Stimulated activated CD8-positive, alpha-beta memory T cell treated with anti-CD3 and anti-CD28 coated beads, Interleukin-15, amount 100 ng/mL, for 1 hour (primary cell): ENCODE results near the gene AMOTL1.
A peak's percentile ranks its signal among the peaks of the same experiment; 100 is the strongest.

ENCODE experiments used
- DNase-seq: peaks from one replicate; pipeline ENCODE4 v3.0.0-alpha.2; 2020; ENCODE audit warnings: low read depth

AMOTL1 gene

DNA sequence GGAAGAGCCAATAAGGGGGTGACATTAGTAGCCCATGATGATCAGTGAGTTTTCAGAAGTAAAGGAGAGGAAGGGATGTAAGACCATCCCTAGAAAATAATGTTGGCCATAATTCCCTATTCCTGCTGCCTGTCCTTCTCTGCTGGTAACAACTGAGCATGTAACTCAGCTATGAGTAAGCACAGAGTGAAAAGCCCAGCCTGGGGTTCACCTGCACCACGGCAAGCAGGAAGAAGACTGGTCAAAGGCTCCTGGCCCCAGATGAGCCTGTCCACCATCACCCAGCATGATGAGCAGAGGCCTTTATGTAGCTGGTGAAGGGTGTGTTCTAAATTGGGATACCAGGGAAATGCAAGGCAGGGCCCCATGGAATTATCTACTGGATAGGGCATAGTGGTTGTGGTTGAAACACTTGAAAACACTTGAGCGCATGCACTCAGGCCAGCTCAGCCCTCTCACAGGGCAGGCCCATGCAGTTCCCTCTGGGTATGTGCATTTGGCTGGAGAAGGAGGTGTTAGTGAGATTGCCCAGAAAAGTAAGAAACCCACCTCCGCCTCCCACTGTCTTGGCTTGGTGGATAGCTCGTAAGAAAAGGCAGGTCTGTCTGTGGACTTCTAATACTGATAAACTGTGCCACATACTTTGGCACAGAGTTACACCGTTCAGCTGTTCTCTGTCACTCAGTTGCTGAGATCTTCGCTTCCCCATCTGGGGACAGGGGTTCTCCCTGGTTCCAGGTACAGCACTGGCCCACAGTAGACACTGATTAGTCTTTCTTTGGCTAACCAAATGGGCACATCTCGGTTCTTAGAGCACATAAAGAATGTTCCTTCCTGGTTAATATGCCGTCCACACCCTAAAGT lies 86.8 kb downstream of the AMOTL1 start:
- DNase-seq, result no peak

DNA sequence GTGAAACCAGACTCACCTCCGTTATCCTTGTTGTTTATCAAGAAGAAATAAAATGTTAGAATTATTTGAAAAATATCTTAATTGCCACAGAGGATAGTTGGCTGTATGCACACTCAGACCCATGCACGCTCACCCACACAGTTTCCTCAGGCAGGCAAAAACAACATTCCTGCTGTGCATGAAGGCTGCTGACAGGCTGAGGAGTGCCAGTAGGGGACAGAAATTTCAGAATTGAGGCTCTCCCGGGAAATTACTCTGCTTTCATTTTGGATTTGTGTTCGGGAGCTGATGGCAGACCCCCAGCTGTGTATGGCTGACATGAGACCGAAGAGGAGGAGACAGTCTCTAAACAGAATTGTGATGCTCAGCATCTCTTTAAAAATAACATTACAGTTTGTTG lies 87.5 kb downstream of the AMOTL1 start:
- DNase-seq, result no peak

DNA sequence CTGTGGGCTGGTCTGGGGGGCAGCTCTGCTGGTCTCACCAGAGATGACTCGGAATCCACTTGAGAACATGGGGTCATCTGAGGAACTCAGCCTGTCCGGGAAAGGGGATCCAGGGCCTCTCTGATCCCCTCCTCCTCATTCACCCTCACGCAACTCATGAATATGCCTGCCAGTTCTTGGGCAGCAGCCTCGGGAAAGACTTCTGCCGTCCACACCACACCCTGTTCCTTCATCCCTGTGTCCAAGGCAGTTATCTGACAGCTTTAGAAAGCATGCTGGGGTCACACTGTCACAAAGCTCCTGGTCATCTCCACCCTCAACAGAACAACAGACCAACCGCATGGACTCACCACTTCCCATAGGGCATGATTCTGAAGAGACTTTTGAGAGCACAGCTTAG lies 88.3 kb downstream of the AMOTL1 start:
- DNase-seq, result no peak

DNA sequence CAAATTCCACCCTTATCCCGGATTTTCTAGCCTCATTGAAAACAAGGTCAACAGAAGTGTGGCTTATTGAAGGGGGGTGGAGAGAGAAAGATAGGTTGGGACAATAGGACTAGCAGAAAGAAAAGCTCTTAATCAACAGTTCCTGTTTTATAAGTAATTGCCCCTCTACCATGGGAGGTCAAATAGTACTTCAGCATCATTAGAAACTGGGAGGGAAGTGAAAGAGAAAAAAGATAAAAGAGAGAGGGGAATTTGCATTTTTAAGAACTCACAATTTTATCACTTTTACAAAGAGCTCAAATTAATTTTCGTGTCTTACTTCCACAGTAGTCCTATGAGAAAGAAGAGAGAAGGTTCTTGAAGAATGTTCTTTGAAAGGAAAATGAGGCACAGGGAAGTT lies 89.2 kb downstream of the AMOTL1 start:
- no peak for DNase-seq

DNA sequence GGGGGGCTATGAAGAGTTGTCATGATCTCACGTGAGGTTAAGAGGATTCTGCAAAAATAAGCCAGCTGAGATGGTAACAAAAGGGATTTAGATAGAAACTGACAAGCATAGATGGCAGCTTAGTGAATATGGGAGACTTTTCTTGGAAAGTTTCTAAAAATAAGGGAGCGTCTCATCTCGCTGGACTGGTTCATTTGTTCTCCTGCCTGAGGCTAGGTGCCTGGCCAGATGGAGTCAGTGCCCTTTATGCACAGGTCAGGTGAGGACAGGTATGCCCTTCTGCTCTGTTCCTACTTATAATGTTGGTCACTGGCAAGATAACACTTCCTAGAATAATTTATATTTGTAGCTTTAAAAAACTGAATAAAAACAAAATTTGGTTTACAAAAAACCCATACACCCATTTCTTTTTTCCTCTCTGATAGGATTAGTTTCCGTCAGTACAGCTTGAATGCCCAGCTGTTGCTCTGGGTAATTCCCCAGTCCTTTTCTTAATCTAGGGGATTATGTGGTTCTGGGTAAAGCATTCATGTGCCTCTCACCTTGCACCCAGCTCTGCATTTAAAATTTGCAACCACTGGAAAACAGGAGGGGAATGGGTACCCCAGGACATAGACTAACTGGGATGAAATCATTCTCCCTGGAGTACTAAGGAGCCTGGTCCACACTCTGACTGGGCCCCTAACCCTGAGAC lies 90.0 kb downstream of the AMOTL1 start:
- no peak for DNase-seq

DNA sequence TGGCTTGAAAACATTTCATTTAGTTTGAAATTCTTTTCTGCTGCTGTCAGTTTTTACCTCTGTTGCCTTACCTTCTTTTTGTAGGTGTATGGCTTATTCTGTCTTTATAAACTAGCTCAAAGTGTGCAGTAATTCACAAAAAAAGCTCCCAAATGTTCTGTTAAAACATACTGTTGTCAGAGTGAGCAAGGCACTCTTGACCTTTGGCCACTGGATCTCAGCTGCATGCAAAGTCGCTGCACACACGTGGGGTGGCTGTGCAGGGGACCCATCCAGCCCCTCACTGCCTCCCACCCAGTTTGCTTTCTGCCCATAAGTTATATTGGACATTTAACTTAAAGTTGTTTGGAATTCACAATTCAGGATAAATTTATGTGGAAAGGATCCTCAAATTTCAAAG lies 92.2 kb downstream of the AMOTL1 start:
- no peak for DNase-seq

DNA sequence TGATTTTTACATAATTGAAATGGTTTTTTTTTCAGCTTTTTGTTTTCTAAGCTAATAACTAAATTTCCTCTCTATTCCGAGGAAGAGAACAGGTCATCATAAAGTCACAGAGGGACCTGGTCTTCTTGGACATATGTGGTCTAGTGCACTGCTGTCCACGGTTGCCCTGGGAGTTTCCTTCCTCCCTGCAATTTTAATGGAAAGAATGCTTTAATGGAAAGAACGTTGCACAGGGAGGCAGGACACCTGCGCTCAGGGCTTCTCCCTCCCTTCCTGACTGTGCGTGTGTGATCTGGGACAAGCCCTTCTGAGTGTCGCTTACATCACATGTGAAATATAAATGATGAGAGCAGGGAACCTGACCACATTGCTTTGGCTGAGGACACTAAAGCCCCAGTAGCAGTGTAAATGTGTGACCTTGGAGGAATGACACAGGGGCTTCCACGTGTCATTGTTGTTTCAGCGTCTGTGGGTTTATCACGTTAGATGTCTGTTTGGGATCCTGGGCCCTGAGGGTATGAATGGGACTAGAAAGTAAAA lies 93.2 kb downstream of the AMOTL1 start:
- DNase-seq, result no peak

DNA sequence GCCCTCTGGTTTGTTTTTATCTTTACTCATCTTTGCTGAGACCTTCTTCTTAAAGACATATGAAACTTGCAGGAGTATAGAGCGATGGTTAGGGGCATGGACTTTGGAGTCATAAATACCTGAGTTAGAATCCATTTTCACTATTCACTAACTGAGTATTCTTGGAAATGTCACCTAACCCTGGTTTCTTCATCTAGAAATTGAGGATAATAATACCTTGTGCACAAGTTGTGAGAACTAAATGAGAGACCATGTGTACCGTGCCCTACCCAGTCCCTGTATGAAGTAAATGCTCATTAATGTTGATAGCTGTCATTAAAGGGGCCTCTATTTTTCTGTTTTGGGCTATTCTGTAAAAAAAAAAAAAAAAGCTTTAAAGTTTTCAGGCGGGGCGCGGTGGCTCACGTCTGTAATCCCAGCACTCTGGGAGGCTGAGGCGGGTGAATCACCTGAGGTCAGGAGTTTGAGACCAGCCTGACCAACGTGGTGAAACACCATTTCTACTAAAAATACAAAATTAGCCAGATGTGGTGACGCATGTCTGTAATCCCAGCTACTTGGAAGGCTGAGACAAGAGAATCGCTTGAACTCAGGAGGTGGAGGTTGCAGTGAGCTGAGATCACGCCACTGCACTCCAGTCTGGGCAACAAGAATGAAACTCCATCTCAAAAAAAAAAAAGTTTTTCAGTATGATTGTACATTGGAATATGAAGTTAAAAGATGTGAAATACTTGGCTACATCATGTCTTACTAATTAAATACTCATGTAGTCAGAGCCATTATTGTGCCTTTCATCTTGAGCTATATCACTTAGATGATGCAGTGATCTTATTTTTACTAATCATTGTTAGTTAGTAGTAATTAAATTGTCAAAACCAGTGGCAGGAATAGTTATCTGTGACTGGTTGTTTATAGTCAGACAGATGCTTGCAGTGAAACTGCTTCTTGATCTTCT lies 95.0 kb downstream of the AMOTL1 start:
- no peak for DNase-seq

DNA sequence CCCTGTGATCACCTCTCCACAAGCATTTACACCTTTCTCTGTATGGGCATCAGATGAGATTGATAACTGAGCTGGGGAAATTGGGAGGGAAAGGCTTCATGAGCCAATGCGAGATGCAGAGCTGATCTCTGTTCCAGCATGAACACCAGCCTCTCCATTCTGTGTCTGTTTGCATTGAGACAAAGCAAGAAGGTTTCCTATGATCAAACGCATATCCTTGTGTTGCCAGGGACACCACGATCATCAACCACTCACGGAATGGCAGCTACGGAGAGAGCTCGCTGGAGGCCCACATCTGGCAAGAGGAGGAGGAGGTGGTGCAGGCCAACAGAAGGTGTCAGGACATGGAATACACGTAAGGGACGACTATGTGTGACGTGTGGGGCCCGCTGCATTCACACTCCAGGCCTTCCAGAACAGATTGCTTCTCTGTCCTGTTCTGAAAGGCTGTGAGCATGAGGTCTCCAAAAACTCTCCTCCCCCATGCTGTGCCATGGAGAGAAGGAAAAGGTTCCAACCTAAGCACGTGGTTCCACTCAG lies 96.4 kb downstream of the AMOTL1 start:
- no peak for DNase-seq

DNA sequence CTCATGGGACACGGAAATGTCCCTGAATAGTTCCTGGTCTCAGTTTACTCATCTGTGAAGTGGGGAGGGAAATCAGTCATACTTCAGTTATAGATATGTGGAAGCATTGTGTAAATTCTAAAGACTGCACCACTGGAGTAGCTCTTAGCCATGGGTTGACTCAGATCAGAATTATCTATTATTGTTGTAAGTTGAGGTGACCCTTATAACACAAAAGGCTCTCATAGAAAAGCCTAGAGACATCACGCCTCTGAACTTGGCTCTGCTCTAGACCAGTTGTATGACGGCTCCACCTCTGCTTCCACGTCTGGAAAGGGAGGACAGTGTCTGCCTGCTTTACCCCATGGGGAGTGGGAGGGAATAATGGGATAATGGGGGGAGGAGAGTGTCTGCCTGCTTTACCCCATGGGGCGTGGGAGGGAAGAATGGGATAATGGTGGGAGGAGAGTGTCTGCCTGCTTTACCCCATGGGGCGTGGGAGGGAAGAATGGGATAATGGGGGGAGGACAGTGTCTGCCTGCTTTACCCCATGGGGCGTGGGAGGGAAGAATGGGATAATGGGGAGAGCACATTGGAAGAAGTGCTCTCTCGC lies 98.2 kb downstream of the AMOTL1 start:
- DNase-seq, result no peak

DNA sequence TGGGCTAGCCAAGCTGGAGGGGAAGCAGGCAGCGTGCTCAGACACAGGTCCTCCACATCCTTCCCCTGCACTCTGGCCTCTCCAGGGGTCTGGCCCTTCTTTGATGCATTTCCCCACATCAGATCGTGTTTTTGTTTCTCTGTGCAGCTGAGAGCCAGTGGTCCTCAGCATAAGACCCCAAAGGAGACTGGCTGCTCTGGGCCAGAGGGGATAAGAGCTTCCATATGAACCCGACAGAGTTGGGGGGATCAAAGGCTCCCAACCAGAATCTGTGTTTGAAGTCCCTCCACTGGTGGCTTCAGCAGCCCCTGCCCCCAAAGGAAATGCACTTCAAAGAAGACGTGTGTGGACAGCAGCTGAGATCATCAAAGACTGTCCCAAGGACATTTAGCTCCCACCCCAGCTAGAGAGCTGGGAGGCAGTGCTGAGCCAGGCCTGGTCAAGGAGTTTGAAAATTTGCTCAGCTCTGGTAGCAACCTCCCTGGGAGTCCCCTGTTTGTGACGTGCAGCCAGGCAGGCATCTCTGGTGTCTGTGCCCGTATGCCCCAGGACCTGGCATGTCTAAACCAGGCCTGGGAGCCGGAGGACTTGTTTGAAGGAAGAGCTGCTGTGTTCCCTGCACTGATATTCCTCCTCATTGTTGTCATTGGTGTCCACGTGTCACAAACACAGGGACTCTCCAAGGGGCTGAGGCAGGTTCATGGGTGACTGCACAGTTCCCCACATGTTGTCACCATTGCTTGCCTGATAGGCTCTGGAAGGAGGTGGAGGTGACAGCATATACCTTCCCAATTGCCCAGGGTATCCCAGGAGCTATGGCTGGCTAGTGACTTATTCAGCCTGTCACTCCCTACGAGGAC lies 99.0 kb downstream of the AMOTL1 start:
- no peak for DNase-seq

DNA sequence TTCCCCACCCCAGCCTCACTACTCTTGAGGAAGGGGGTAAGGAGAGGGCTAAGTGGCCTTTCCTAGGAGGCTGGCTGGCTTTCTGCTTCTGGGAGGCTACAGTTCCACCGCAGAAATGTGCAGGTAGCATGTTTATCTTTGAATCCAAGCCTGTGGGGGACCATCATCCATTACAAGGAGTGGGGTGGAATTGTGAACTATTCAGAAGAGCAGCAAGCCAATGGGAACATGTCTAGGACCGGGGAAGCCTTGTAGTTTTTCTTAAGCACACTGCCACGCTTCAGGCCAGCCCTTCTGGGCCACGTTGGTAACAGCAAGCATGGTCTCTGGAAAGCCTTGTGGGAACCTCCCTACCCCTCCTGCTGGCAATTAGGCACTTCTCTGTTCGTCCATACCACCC lies 100.3 kb downstream of the AMOTL1 start:
- DNase-seq, result no peak

DNA sequence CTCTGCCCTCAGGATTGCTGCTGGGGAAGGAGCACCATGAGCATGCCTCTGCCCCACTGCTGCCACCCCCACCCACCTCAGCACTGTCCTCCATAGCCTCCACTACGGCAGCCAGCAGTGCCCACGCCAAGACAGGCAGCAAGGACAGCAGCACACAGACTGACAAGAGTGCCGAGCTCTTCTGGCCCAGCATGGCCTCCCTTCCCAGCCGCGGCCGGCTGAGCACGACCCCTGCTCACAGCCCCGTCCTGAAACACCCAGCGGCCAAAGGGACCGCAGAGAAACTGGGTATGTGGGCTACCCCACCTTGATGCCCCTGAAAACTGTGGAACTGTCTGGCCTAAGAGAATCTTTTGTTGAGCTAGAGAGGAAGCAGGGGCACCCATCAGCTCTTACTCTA lies 101.0 kb downstream of the AMOTL1 start:
- DNase-seq, result no peak

DNA sequence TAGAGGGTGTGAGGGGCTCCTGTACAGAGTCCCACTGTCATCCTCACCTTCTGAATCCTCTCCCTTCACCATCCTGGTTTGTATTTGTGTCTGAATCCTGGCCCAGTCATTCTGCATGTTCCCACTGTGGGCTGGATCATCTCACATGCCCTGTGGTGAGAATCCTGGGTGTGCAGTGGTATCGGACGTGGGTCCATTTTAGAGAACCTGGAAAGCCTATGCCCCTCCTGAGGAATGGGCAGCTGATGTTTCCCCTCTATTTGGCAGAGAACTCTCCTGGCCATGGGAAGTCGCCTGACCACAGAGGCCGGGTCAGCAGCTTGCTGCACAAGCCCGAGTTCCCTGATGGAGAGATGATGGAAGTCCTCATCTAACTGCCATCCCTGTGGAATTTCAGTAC lies 102.3 kb downstream of the AMOTL1 start:
- no peak for DNase-seq

DNA sequence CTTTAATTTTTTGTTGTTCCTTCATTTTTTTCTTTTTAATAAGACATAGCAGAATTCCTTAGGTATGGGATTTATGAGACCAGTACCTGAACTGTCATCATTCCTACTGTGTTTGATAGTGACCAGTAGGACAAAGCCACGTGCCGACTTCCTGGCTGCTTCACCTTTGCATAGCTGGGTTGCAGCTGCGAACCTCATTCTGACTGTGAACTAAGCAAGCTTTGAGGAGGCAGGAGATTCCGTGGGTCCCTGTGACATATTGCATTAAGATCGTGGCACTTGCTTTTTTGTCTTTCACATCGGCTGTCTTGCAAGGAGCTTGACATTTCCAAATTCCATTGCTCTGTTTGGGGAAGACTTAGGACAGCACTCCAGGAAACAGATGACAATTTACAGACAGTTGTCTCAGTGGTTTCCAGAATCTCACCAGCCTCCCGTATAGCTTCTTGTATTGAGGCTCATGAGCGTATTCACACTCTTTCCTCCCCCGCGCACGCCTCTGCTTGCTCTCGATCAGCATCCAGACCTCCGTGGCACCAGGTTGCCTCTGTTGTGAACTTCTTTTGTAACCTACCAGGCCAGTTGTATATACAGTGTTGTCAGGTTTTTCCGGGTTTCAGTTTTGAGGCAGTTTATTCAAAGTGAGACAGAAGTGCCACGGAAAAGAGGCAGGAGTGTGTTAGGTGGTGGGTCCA lies 103.5 kb downstream of the AMOTL1 start:
- no peak for DNase-seq

DNA sequence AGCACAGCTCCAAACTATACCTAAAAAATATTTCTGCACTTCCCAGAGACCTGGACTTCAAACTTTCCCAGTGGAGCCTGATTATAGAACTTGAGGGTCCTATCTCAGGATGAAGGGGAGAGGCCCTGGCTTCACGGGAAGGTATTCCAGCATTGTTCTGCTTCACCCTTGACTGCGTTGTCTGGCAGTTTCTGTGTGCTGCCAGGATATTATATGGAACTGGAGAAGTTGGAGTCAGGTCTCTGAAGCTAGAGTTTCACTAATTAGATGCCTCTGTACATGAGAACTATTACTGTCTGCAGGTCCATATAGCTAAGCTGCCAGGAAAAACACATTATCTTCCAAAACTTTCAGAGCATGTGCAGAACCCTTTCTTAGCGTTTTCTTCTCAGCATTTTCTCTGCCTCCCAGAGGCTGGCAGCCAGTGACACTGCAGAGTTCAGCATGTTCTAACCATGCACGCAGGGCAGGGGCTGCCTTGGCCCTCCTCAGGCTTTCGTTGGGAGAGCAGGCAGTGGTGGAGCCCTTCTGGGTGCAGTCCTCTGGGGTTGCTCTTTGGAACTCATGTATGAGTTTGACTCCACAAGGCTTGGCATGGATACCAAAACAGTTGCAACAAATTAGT lies 105.9 kb downstream of the AMOTL1 start:
- DNase-seq, result no peak

DNA sequence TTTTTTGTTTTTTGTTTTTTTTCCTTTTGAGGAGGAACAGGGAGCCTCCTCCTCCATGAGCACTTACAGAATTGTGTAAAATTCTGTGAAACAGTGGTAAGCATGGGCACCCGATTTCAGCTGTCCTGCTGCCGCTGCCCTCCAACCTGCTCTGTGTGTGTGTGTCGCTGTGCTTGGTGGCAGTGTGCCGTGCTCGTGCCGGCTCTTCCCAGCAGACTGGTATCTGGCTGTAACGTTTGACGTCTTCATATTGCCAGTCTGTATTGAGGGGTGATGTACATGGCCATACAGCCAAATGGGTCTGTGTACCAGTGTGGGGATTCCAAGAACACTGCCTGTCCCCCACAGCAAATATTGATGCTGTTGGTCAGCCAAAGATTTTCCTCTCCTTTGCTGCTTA lies 108.1 kb downstream of the AMOTL1 start:
- DNase-seq, result no peak

DNA sequence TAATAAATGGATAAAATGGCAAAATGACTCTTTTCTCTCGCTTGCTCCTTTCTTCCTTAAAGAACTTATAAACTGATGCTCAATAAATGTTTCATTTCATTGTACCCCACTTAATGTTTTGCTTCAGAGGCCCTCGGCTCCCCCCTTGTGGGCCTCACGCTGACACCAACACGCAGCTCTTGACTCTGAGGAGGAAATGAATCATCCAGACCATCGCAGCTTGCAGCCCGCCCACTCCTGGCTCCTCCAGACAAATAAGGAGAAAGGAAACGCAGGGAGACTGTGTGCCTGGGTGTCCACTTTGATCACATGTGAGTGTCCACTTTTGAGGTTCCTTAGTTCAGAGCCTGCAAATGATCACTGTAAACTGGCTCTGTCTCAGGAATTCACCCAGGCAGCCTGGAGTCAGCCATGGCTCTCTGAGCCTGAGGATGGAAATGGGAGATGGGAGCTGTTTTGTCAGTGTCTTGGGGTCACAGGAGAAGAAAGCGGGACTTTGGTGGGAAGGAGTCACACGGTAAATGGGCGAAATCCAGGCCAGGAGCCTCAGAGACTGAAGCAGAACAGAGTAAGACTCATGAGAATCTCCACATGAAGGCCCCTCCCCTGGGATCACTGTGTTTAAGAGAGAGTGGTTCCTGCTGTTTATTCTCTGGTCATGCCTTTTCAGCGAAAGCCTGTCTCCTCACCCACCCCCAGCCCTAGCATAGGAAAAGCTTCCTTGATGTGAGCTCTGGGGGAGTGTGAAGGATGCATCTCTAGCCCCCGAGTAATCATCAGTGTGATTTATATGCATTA lies 108.7 kb downstream of the AMOTL1 start:
- DNase-seq, result peak; percentile 13
